GM23248 (cell line): ENCODE measurements around the gene USF1. TPM values are rescaled to one million over a fixed set of nuclear protein-coding genes. Genes with fewer than 3 reads are reported as not detected.

ENCODE experiments used
- DNase-seq: peaks from one replicate; pipeline ENCODE4 v3.0.0-alpha.2; 2015
- H2AFZ ChIP-seq: fragments of 200-600 bp; sonication (generic); 2 replicates; pipeline ENCODE4 v1.6.1; 2016; ENCODE audit warnings: antibody characterized with exemption
- H3F3A ChIP-seq: fragments of 200-600 bp; sonication (generic); 2 replicates; pipeline ENCODE4 v1.6.1; 2016; ENCODE audit warnings: mild to moderate bottlenecking, antibody characterized with exemption, mixed run types; ENCODE audit not compliant: insufficient read depth
- H3K27ac ChIP-seq: fragments of 200-600 bp; sonication (generic); 2 replicates; pipeline ENCODE4 v1.5.1; 2016; ENCODE audit warnings: mild to moderate bottlenecking
- H3K27me3 ChIP-seq: fragments of 200-600 bp; sonication (generic); replicated peaks from 2 replicates; pipeline ENCODE4 v1.6.1; 2016; ENCODE audit warnings: mild to moderate bottlenecking; ENCODE audit not compliant: insufficient read depth
- H3K36me3 ChIP-seq: fragments of 200-600 bp; sonication (generic); 2 replicates; pipeline ENCODE4 v1.6.1; 2016; ENCODE audit warnings: low read depth, mild to moderate bottlenecking
- H3K4me1 ChIP-seq: fragments of 200-600 bp; sonication (generic); 2 replicates; pipeline ENCODE4 v1.6.1; 2016; ENCODE audit warnings: mild to moderate bottlenecking; ENCODE audit not compliant: insufficient read depth
- H3K4me2 ChIP-seq: fragments of 200-600 bp; sonication (generic); one replicate; pipeline ENCODE4 v1.6.1; 2016; ENCODE audit warnings: mild to moderate bottlenecking; ENCODE audit not compliant: unreplicated experiment
- H3K4me3 ChIP-seq: fragments of 200-600 bp; sonication (generic); 2 replicates; pipeline ENCODE4 v1.5.1; 2016; ENCODE audit warnings: mild to moderate bottlenecking
- H3K79me2 ChIP-seq: fragments of 200-600 bp; sonication (generic); 2 replicates; pipeline ENCODE4 v1.6.1; 2016; ENCODE audit warnings: mild to moderate bottlenecking; ENCODE audit not compliant: insufficient read depth
- H3K9ac ChIP-seq: fragments of 200-600 bp; sonication (generic); 2 replicates; pipeline ENCODE4 v1.6.1; 2016; ENCODE audit warnings: mild to moderate bottlenecking
- H3K9me2 ChIP-seq: fragments of 200-600 bp; sonication (generic); 2 replicates; pipeline ENCODE4 v1.6.1; 2016; ENCODE audit warnings: mixed run types, mild to moderate bottlenecking, moderate library complexity; ENCODE audit not compliant: insufficient read depth
- H3K9me3 ChIP-seq: fragments of 200-600 bp; sonication (generic); one replicate; pipeline ENCODE4 v1.6.1; 2017; ENCODE audit warnings: low read depth
- H4K20me1 ChIP-seq: fragments of 200-600 bp; sonication (generic); 2 replicates; pipeline ENCODE4 v1.6.0; 2016; ENCODE audit not compliant: insufficient read depth
- EZH2 ChIP-seq: fragments of 200-600 bp; sonication (generic); IDR thresholded peaks from 2 replicates; pipeline ENCODE4 v1.6.1; 2018; ENCODE audit warnings: antibody characterized with exemption, mild to moderate bottlenecking; ENCODE audit not compliant: insufficient read depth, poor library complexity, severe bottlenecking
- EZH2phosphoT487 ChIP-seq: fragments of 200-600 bp; sonication (generic); IDR thresholded peaks from 2 replicates; pipeline ENCODE4 v1.6.1; 2018; ENCODE audit warnings: antibody characterized with exemption, moderate library complexity, mild to moderate bottlenecking, low read depth; ENCODE audit not compliant: insufficient read depth
- WGBS, 2 experiments: methylation state at CpG; one replicate each; pipeline ENCODE4 v1.1.6; 2015 to 2017; ENCODE audit warnings: low lambda C conversion rate in 2 of 2, low coverage in 1 of 2; ENCODE audit errors: missing lambda C conversion rate in 2 of 2; 5-methylcytosine and 5-hydroxymethylcytosine counted together
- in situ Hi-C: fragments of 300-500 bp; cut with MboI; formaldehyde crosslinking; loops from 2 replicates; pipeline ENCODE4 v1.15.0; 2020
- polyA plus RNA-seq: library from polyadenylated mRNA; unstranded; fragments of >200 nt; fragmentation: Nextera tagmentation; extraction: Ambion mirVana; gene quantifications from 2 replicates; pipeline ENCODE4 v1.2.1, GENCODE V29; 2016
- total RNA-seq: library from RNA; depleted of rRNA; stranded (reverse); fragments of >200 nt; shearing (Covaris generic); gene quantifications from 2 replicates; pipeline ENCODE4 v1.2.3, GENCODE V29; 2014

The USF1 gene
- total and polyA plus RNA-seq, 2 experiments from 2014 or later = 17.1 to 53.2 TPM

DNA sequence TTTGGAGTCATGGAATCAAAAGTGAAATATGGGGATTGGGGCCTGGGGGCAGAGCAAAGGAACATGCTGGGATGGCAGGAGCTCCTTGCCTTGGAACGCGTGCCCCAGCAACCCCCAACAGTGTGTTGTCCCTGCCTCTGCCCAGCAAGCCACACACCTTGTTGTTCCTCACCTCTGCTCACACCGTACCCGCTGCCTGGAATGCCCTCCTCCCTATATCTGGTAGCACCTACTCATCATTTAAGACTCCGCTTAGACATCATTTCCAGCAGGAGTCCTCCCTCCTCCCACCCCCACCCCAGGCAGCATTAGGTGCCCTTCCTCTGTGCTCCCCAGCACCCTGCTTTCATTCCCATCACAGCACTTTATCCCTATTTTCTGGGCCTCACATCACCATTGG is 35.7 kb upstream of the USF1 start:
- 74 to 87% methylated on average over 4 to 5 of the region's 5 CpGs for WGBS, 2 experiments
- Histone ChIP-seq H3K27me3 (no peaks in the 10 kb centered on the region), H3K4me2 (no peak overlapping the region), H3K36me3 (no peaks in the 10 kb centered on the region), H3K4me1 (peaks cover 54% of the 10 kb centered on the region), H3K9ac (peak overlapping the region; percentile 26), H3K9me2 (no peaks in the 10 kb centered on the region), H3F3A (peaks cover 31% of the 10 kb centered on the region), H3K4me3 (no peak overlapping the region), H2AFZ (peak overlapping the region; percentile 64; the same call in 1 of the 2 replicates), H3K27ac (peak overlapping the region; percentile 88), H3K79me2 (no peaks in the 10 kb centered on the region), H3K9me3 (no peaks in the 10 kb centered on the region), H4K20me1 (no peaks in the 10 kb centered on the region)
- in situ Hi-C loops = no loop called here
- no peak for DNase-seq
- TF ChIP-seq EZH2 (no peak), EZH2phosphoT487 (no peak)

GRCh38 chr1:161080441-161081405 is 34.9 kb upstream of the USF1 start:
- Histone ChIP-seq H2AFZ (peak overlapping the region; percentile 64), H4K20me1 (no peaks in the 10 kb centered on the region), H3K4me2 (peak overlapping the region; percentile 46), H3K9me3 (no peaks in the 10 kb centered on the region), H3K4me3 (no peak overlapping the region), H3K9me2 (no peaks in the 10 kb centered on the region), H3F3A (peaks cover 31% of the 10 kb centered on the region), H3K9ac (peak overlapping the region; percentile 26), H3K27ac (peak overlapping the region; percentile 88), H3K79me2 (no peaks in the 10 kb centered on the region), H3K27me3 (no peaks in the 10 kb centered on the region), H3K4me1 (peaks cover 54% of the 10 kb centered on the region), H3K36me3 (no peaks in the 10 kb centered on the region)
- no peak for TF ChIP-seq EZH2phosphoT487
- TF ChIP-seq EZH2 = no peak
- DNase-seq = peak; percentile 80
- in situ Hi-C loops = no loop called here
- WGBS, 2 experiments = 37 to 45% methylated on average over 5 of the region's 5 CpGs

DNA sequence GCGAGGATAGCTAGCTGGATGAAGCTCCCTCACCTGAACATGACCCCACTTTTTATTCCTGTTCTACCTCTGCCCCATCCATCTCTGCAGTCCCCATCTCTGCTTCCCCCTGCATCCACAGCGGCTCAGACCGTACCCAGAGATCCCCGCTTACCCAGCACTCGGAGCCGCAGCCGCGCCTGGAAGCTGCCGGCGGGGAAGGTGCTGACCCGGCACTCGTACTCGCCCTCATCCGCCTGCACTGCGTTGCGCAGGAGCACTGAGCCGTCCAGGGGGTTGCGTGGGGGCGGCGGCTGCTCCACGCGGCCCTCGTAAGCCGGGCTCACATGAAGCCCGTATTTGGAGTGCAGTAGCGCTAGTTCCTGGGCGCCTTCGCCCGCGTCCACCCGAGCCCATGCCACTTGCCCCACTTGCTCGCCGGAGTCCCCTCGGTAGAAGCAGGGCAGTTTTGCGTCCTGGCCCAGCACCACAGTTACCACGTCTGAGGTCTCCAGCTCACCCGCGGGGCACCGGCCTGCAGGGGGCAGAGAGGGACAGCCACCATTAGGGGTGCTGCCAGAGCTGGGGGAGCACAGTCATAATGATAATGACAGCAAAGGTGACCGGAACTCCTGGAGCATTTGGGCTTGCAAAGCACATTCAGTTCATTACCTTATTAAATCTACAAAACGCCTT is 33.8 kb upstream of the USF1 start:
- Histone ChIP-seq H3K27ac (peak overlapping the region; percentile 88), H3F3A (peaks cover 31% of the 10 kb centered on the region), H4K20me1 (no peaks in the 10 kb centered on the region), H3K79me2 (no peaks in the 10 kb centered on the region), H3K9ac (no peak overlapping the region), H3K27me3 (no peaks in the 10 kb centered on the region), H2AFZ (peak overlapping the region; percentile 64; the same call in 1 of the 2 replicates), H3K9me3 (no peaks in the 10 kb centered on the region), H3K4me3 (no peak overlapping the region), H3K36me3 (no peaks in the 10 kb centered on the region), H3K4me1 (peaks cover 45% of the 10 kb centered on the region), H3K9me2 (no peaks in the 10 kb centered on the region), H3K4me2 (no peak overlapping the region)
- in situ Hi-C loops = no loop called here
- 63 to 70% methylated on average over 39 to 41 of the region's 41 CpGs for WGBS, 2 experiments
- no peak for DNase-seq
- TF ChIP-seq EZH2phosphoT487 = no peak
- no peak for TF ChIP-seq EZH2

DNA sequence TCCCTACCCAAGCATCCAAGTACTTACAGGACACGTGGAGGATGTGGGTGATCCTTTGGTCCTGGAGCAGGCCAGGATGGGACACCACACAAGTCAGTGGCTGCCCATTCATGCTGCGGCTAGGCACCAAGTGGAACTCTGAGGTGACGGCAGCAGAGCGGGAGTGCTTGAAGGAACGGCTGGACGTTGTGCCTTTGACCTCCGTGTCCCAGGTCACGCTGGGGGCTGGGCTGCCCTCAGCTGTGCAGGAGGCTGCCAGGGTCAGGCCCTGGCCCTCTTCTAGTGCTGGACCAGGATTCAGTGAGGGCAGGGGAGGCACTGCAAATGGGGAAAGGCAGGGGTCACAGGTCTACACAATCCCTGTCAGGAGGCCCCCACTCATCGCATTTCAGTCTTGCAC is 31.6 kb upstream of the USF1 start:
- no peak for DNase-seq
- TF ChIP-seq EZH2phosphoT487 (no peak), EZH2 (no peak)
- Histone ChIP-seq H3K27me3 (no peaks in the 10 kb centered on the region), H3K9ac (no peak overlapping the region), H3K9me3 (no peaks in the 10 kb centered on the region), H3F3A (peaks cover 16% of the 10 kb centered on the region), H4K20me1 (no peaks in the 10 kb centered on the region), H3K9me2 (no peaks in the 10 kb centered on the region), H3K4me3 (no peak overlapping the region), H3K4me1 (peaks cover 25% of the 10 kb centered on the region), H3K27ac (no peak overlapping the region), H3K36me3 (no peaks in the 10 kb centered on the region), H3K4me2 (no peak overlapping the region), H3K79me2 (no peaks in the 10 kb centered on the region), H2AFZ (no peak overlapping the region)
- WGBS, 2 experiments = 51 to 59% methylated on average over 9 of the region's 9 CpGs
- in situ Hi-C loops = no loop called here
